Measurements from ENCODE around the gene SLIRP. TPM values are rescaled to one million over a fixed set of nuclear protein-coding genes. Genes with fewer than 3 reads are reported as not detected.

SLIRP gene
- total RNA-seq, 1 experiment from 2014 or later, result 242 TPM

DNA sequence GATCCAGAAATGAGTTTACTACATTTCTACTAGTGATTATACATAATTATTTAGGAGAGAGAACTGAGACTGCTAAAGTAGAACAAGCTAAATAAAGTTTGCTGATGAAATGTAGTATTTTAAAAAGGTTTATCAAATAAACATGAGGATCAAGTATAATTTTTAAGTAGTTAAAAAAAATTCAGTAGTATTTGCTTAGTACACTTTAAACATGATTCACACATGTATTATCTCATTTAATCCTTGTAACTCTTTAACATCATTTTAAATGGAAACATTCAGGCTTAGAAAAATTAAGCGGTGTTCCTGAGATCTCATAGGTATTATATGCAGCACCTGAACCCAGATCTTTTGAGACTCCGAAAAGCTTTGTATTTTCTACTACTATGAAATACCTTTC lies 44.4 kb downstream of the SLIRP start:
- CTCF ChIA-PET, result interaction anchor here (1.2 kb wide), 1 partner anchor 10 kb away, joined by 3 read pairs; no protein-coding TSS in a partner anchor
- Histone ChIP-seq H3K9me3 (ENCODE audit: control insufficient read depth in 1 of 2, insufficient read depth in 1 of 2, low read depth in 1 of 2, low read length in 2 of 2) (no peaks in the 10 kb centered on the region), H3K4me2 (ENCODE audit: low read length) (no peak overlapping the region), H3K27ac (ENCODE audit: low read depth, low read length) (no peak overlapping the region), H3K9me2 (ENCODE audit: insufficient read depth) (no peaks in the 10 kb centered on the region), H3K79me2 (ENCODE audit: insufficient read depth, low read length) (peaks cover 60% of the 10 kb centered on the region), H3K36me3 (ENCODE audit: control insufficient read depth in 1 of 2, insufficient read depth in 2 of 2, low read length in 2 of 2) (peaks cover 34 to 40% of the 10 kb centered on the region in 2 experiments), H4K20me1 (ENCODE audit: insufficient read depth) (peaks cover 7% of the 10 kb centered on the region), H3K27me3 (ENCODE audit: insufficient read depth, low read length) (no peaks in the 10 kb centered on the region), H3K4me1 (ENCODE audit: control insufficient read depth in 1 of 2, insufficient read depth in 2 of 2, low read length in 2 of 2) (no peaks in the 10 kb centered on the region), H2AFZ (ENCODE audit: low read depth, low read length, poor library complexity, severe bottlenecking) (no peak overlapping the region), H3K9ac (ENCODE audit: low read length) (no peak overlapping the region), H3K4me3 (replicated peaks in 1 of 2; ENCODE audit: low read depth in 1 of 2, low read length in 2 of 2) (no peak overlapping the region)
- POLR2A ChIA-PET, result interaction anchor here (0.9 kb wide), 1 partner anchor 8 kb away, joined by 3 read pairs; no protein-coding TSS in a partner anchor
- intact Hi-C loops (cut with micrococcal nuclease), result no loop called here
- ATAC-seq (no peak), DNase-seq (ENCODE audit: low read depth, low spot score) (no peak)
- RAD21 ChIA-PET (ENCODE audit: low non-redundant PET in 1 of 2, low total read pairs in 2 of 2, uncharacterized antibody in 2 of 2, unreplicated experiment in 2 of 2), result no interaction called here
- BruUV-seq (replicated peaks), result no TSS peak
- TF ChIP-seq EGR1 (IDR thresholded peaks at IDR 0.05; ENCODE audit: low read depth) (no peak), JUND (IDR thresholded peaks at IDR 0.05) (no peak)
- TF ChIP-seq, protein P1, sequence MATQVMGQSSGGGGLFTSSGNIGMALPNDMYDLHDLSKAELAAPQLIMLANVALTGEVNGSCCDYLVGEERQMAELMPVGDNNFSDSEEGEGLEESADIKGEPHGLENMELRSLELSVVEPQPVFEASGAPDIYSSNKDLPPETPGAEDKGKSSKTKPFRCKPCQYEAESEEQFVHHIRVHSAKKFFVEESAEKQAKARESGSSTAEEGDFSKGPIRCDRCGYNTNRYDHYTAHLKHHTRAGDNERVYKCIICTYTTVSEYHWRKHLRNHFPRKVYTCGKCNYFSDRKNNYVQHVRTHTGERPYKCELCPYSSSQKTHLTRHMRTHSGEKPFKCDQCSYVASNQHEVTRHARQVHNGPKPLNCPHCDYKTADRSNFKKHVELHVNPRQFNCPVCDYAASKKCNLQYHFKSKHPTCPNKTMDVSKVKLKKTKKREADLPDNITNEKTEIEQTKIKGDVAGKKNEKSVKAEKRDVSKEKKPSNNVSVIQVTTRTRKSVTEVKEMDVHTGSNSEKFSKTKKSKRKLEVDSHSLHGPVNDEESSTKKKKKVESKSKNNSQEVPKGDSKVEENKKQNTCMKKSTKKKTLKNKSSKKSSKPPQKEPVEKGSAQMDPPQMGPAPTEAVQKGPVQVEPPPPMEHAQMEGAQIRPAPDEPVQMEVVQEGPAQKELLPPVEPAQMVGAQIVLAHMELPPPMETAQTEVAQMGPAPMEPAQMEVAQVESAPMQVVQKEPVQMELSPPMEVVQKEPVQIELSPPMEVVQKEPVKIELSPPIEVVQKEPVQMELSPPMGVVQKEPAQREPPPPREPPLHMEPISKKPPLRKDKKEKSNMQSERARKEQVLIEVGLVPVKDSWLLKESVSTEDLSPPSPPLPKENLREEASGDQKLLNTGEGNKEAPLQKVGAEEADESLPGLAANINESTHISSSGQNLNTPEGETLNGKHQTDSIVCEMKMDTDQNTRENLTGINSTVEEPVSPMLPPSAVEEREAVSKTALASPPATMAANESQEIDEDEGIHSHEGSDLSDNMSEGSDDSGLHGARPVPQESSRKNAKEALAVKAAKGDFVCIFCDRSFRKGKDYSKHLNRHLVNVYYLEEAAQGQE (IDR thresholded peaks at IDR 0.05; ENCODE audit: low read depth), result no peak

DNA sequence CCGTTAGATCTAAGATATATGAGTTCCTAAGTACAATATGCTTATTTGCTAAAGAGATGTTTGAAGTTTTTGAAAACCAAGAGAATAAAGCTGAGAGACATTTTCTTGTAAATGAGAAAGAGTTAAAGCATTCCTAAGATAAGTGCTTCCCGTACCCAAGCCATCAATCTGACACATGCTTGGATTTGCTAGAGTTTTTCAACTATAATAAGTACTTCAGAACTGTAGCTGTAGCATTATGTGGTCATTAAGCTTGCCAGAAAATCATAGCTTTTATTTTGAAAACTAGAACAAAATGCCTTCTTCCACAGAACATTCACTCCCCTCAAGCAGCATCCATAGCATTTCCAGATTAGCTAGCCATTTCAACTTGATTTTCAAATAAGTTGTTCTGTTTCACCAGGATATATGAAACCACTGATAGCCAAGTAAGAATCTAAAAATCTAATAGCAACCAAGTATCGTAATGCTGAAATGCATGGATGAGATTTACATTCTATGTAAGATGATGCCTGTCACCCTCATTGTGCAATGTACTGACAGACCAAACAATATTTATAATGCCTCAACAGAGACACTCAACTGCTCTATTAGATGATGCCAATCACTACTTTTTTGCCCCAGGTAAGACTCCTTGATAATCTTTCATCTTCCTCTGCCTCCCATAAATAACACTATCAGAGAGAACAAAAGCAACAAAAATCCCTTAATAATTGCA lies 45.1 kb downstream of the SLIRP start:
- intact Hi-C loops (cut with micrococcal nuclease), result no loop called here
- Histone ChIP-seq H4K20me1 (ENCODE audit: insufficient read depth) (peaks cover 11% of the 10 kb centered on the region), H3K4me1 (ENCODE audit: control insufficient read depth in 1 of 2, insufficient read depth in 2 of 2, low read length in 2 of 2) (no peaks in the 10 kb centered on the region), H2AFZ (ENCODE audit: low read depth, low read length, poor library complexity, severe bottlenecking) (no peak overlapping the region), H3K27me3 (ENCODE audit: insufficient read depth, low read length) (no peaks in the 10 kb centered on the region), H3K9me3 (ENCODE audit: control insufficient read depth in 1 of 2, insufficient read depth in 1 of 2, low read depth in 1 of 2, low read length in 2 of 2) (no peaks in the 10 kb centered on the region), H3K4me2 (ENCODE audit: low read length) (no peak overlapping the region), H3K36me3 (ENCODE audit: control insufficient read depth in 1 of 2, insufficient read depth in 2 of 2, low read length in 2 of 2) (peaks cover 34 to 40% of the 10 kb centered on the region in 2 experiments), H3K9me2 (ENCODE audit: insufficient read depth) (no peaks in the 10 kb centered on the region), H3K79me2 (ENCODE audit: insufficient read depth, low read length) (peaks cover 67% of the 10 kb centered on the region), H3K27ac (ENCODE audit: low read depth, low read length) (no peak overlapping the region), H3K9ac (ENCODE audit: low read length) (no peak overlapping the region), H3K4me3 (replicated peaks in 1 of 2; ENCODE audit: low read depth in 1 of 2, low read length in 2 of 2) (no peak overlapping the region)
- CTCF ChIA-PET, result interaction anchor here (1.2 kb wide), 1 partner anchor 9 kb away, joined by 3 read pairs; no protein-coding TSS in a partner anchor
- TF ChIP-seq POLR2AphosphoS5 (IDR thresholded peaks at IDR 0.05; ENCODE audit: low read depth, low read length), result no peak
- no peak for TF ChIP-seq EZH2phosphoT487 (IDR thresholded peaks at IDR 0.05; ENCODE audit: borderline replicate concordance)
- TF ChIP-seq, protein P2, sequence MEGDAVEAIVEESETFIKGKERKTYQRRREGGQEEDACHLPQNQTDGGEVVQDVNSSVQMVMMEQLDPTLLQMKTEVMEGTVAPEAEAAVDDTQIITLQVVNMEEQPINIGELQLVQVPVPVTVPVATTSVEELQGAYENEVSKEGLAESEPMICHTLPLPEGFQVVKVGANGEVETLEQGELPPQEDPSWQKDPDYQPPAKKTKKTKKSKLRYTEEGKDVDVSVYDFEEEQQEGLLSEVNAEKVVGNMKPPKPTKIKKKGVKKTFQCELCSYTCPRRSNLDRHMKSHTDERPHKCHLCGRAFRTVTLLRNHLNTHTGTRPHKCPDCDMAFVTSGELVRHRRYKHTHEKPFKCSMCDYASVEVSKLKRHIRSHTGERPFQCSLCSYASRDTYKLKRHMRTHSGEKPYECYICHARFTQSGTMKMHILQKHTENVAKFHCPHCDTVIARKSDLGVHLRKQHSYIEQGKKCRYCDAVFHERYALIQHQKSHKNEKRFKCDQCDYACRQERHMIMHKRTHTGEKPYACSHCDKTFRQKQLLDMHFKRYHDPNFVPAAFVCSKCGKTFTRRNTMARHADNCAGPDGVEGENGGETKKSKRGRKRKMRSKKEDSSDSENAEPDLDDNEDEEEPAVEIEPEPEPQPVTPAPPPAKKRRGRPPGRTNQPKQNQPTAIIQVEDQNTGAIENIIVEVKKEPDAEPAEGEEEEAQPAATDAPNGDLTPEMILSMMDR (IDR thresholded peaks at IDR 0.05 in 2 of 3, conservative IDR thresholded peaks at IDR 0.05 in 1 of 3; ENCODE audit: borderline replicate concordance in 1 of 3, insufficient read depth in 1 of 3, low read depth in 2 of 3, low read length in 2 of 3), result no peak
- TF ChIP-seq, protein P3, sequence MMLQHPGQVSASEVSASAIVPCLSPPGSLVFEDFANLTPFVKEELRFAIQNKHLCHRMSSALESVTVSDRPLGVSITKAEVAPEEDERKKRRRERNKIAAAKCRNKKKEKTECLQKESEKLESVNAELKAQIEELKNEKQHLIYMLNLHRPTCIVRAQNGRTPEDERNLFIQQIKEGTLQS (IDR thresholded peaks at IDR 0.05), result no peak
- TF ChIP-seq EGR1 (IDR thresholded peaks at IDR 0.05; ENCODE audit: low read depth), result no peak
- no peak for TF ChIP-seq TCF7L2 (IDR thresholded peaks at IDR 0.05; ENCODE audit: borderline replicate concordance, extremely low read depth, insufficient read depth, insufficient read length)
- TF ChIP-seq FOSL1 (IDR thresholded peaks at IDR 0.05; ENCODE audit: low read depth), result no peak
- TF ChIP-seq ZNF274 (IDR thresholded peaks at IDR 0.05; ENCODE audit: low read depth, low read length), result no peak
- TF ChIP-seq YY1 (IDR thresholded peaks at IDR 0.05; ENCODE audit: extremely low read depth, insufficient replicate concordance, low read depth, low read length), result no peak
- RAD21 ChIA-PET (ENCODE audit: low non-redundant PET in 1 of 2, low total read pairs in 2 of 2, uncharacterized antibody in 2 of 2, unreplicated experiment in 2 of 2), result no interaction called here
- DNase-seq (ENCODE audit: low read depth, low spot score) (no peak), ATAC-seq (no peak)
- POLR2A ChIA-PET, result no interaction called here
- TSS peak; percentile 0 for BruUV-seq (replicated peaks)

All from HCT116 (cell line).